ENCODE results near the gene UTP25. TPM values are rescaled to one million over a fixed set of nuclear protein-coding genes. Genes with fewer than 3 reads are reported as not detected.

Gene UTP25
- total and polyA plus RNA-seq, 2 experiments from 2014 or later = 3.1 to 5.4 TPM

DNA sequence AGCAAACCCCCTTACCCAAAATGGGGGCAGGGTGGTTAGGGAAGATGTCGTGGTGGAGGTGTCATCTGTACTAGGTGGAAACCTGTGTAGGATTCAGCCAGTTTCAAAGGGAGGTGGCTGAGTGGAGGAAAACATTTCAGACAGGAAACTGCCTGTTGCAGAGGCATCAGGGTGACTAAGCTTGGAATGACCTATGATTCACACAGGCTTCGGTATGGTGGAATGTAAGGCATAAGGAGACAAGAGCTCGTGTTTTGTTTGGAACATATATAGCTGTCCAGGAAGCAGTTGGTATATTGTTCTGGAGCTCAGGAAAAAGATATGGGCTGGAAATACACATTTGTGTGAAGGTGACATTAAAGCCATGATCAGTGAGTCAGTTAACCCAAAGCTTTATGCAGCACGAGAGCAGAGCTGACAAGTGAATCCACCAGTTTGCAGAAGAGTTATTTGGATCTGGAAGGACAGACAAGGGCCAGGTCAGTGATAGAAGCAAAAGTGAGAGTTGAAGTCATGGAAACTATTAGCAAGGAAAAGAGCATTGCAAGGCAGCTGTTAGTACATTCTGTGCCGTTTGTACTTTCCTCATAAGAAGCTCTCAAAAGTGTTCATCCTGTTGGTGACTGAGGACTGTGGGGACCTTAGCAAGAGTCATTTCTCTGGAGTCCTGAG, 12.2 kb downstream of the UTP25 start:
- TF ChIP-seq, protein P1, sequence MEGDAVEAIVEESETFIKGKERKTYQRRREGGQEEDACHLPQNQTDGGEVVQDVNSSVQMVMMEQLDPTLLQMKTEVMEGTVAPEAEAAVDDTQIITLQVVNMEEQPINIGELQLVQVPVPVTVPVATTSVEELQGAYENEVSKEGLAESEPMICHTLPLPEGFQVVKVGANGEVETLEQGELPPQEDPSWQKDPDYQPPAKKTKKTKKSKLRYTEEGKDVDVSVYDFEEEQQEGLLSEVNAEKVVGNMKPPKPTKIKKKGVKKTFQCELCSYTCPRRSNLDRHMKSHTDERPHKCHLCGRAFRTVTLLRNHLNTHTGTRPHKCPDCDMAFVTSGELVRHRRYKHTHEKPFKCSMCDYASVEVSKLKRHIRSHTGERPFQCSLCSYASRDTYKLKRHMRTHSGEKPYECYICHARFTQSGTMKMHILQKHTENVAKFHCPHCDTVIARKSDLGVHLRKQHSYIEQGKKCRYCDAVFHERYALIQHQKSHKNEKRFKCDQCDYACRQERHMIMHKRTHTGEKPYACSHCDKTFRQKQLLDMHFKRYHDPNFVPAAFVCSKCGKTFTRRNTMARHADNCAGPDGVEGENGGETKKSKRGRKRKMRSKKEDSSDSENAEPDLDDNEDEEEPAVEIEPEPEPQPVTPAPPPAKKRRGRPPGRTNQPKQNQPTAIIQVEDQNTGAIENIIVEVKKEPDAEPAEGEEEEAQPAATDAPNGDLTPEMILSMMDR (IDR thresholded peaks at IDR 0.05; ENCODE audit: low read depth, low read length) = no peak
- Histone ChIP-seq H3K4me1 (ENCODE audit: low read depth) (no peaks in the 10 kb centered on the region), H3K4me3 (no peak overlapping the region), H3K36me3 (peaks cover 72% of the 10 kb centered on the region), H3K9me3 (ENCODE audit: low read depth) (no peaks in the 10 kb centered on the region), H3K27ac (no peak overlapping the region), H3K27me3 (no peaks in the 10 kb centered on the region)
- DNase-seq (ENCODE audit: low read depth in 1 of 2, low spot score in 1 of 2) = peak in 1 of 2 donors; percentile 94

DNA sequence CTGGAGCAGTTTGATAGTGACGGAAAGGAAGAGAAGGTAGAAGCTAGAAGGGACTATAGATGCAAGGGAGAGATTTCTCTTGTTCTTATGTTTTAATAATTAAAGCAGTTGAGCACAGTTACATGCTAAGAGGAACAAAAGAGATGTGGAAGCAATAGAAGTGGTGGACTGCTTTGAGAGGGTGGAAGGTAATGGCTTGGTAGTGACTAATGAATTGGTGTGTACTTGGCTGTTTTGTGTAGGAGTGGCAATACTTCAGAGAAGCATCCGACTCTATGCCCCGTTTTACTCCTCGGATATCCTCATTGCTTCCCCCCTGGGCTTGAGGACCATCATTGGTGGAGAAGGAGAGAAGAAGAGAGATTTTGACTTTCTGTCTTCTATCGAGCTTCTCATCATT, 12.8 kb downstream of the UTP25 start:
- Histone ChIP-seq H3K4me1 (ENCODE audit: low read depth) (no peaks in the 10 kb centered on the region), H3K27me3 (no peaks in the 10 kb centered on the region), H3K27ac (no peak overlapping the region), H3K36me3 (peaks cover 66% of the 10 kb centered on the region), H3K4me3 (no peak overlapping the region), H3K9me3 (ENCODE audit: low read depth) (no peaks in the 10 kb centered on the region)
- DNase-seq (ENCODE audit: low read depth in 1 of 2, low spot score in 1 of 2) = peak in 1 of 2 donors; percentile 19
- TF ChIP-seq, protein P1 (IDR thresholded peaks at IDR 0.05; ENCODE audit: low read depth, low read length) = no peak

DNA sequence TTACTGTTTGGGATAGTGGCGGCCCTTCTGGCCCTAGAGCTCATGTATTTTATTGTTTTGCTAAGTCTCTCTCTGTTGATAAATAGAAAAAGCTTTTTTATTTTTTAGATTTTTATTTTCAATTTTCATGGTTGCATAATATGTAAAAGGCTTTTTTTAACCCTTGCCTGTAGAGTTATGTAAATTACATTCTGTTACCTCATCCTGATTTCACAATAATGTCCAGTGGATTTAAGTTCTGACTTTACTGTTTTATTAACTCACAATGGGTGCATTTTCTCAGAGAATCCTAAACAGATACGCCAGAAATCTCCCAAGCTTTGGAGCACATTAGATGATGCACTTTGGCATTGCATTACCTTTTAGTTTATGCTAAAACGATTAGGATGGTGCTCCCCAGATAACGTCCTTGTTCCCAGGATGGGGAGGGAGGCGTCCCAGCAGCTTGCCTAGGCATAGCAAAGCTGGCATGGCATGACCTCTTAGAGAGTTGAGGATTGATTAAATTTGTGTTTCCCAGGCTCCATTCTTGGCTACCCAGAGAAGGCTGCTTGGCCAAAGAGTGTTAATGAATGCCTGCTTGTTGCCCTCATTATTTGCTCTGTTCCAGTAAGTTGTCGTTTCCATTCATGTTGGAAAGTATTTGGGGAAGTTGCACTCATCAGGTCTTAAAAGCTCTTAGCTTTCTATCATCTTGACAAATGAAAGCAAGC, 17.1 kb downstream of the UTP25 start:
- peaks cover 35% of the 10 kb centered on the region for H3K36me3 ChIP-seq
- DNase-seq (ENCODE audit: low read depth in 1 of 2, low spot score in 1 of 2) = peak in 1 of 2 donors; percentile 31
- no peak overlapping the region for H3K4me3 ChIP-seq
- no peaks in the 10 kb centered on the region for H3K9me3 ChIP-seq (ENCODE audit: low read depth)
- no peaks in the 10 kb centered on the region for H3K27me3 ChIP-seq
- H3K4me1 ChIP-seq (ENCODE audit: low read depth) = no peaks in the 10 kb centered on the region
- no peak overlapping the region for H3K27ac ChIP-seq
- TF ChIP-seq, protein P1 (IDR thresholded peaks at IDR 0.05; ENCODE audit: low read depth, low read length) = no peak

DNA sequence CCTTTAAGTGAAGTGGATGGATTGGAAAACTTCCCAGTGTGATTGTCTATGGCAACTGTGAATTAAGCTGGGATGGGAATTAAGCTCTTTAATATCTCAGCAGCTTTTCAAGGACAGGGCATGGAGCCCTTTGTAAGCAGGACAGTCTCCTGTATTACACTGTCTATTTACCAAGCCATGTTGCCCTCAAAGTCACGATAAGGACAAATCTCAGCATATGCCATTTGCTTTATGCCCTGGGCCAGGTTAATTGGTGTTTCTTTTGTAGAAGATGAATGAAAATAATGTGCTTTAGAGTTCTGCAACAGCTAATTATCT, 17.6 kb downstream of the UTP25 start:
- Histone ChIP-seq H3K9me3 (ENCODE audit: low read depth) (no peaks in the 10 kb centered on the region), H3K36me3 (peaks cover 35% of the 10 kb centered on the region), H3K4me1 (ENCODE audit: low read depth) (no peaks in the 10 kb centered on the region), H3K4me3 (no peak overlapping the region), H3K27ac (no peak overlapping the region), H3K27me3 (no peaks in the 10 kb centered on the region)
- TF ChIP-seq, protein P1 (IDR thresholded peaks at IDR 0.05; ENCODE audit: low read depth, low read length) = no peak
- peak in 1 of 2 donors; percentile 9 for DNase-seq (ENCODE audit: low read depth in 1 of 2, low spot score in 1 of 2)

DNA sequence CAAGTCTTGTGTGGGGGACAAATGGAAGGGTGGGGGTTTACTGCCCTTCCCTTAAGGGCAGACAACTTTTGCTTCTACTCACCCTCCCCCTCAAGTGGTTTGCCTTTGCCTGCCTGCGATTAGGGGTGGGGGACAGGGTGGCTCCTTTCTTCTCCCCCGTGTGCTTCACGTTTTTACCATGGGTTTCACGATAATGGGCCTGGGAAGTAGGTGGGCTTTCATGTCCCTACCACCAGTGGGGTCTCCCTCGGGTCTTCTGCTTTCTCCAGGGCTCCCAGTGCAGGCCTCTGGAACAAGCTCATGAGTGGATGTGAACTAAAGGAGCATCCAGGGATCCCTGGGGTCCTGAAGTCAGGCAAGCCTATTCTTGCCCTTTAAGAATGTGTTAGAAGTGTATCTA, 21.6 kb downstream of the UTP25 start:
- Histone ChIP-seq H3K4me3 (no peak overlapping the region), H3K36me3 (peaks cover 30% of the 10 kb centered on the region), H3K9me3 (ENCODE audit: low read depth) (no peaks in the 10 kb centered on the region), H3K27me3 (no peaks in the 10 kb centered on the region), H3K4me1 (ENCODE audit: low read depth) (no peaks in the 10 kb centered on the region), H3K27ac (no peak overlapping the region)
- DNase-seq (ENCODE audit: low read depth in 1 of 2, low spot score in 1 of 2) = no peak
- TF ChIP-seq, protein P1 (IDR thresholded peaks at IDR 0.05; ENCODE audit: low read depth, low read length) = no peak

All from cardiac muscle cell (in vitro differentiated cells and primary cell).